HG02571 (cell line): Measurements from ENCODE around the gene CLHC1.
"Not testable (repeated sequence)": the region's sequence is repeated elsewhere in the genome, so short reads cannot be mapped to it uniquely, and the experiment has no call there.

Experiments
- ATAC-seq: cut with Tn5 transposase; IDR thresholded peaks from one replicate; pipeline ENCODE4 v1.9.1; 2021; ENCODE audit warnings: mild to moderate bottlenecking, moderate library complexity; ENCODE audit not compliant: unreplicated experiment

The CLHC1 gene

GRCh38 chr2:55154525-55155030 is 77.5 kb downstream of the CLHC1 start:
- ATAC-seq, result no peak

- no peak for ATAC-seq
Observed at GRCh38 chr2:55153584-55154299, 78.4 kb downstream of the CLHC1 start.

- ATAC-seq, result no peak
Observed at GRCh38 chr2:55152475-55153412, 79.3 kb downstream of the CLHC1 start.

GRCh38 chr2:55151733-55152433 is 80.2 kb downstream of the CLHC1 start:
- no peak for ATAC-seq

- ATAC-seq, result peak; percentile 81
Observed at GRCh38 chr2:55150834-55151233, 81.3 kb downstream of the CLHC1 start.

GRCh38 chr2:55148269-55148668 is 83.8 kb downstream of the CLHC1 start:
- ATAC-seq, result no peak

- no peak for ATAC-seq
Observed at GRCh38 chr2:55147531-55147930, 84.6 kb downstream of the CLHC1 start.

- ATAC-seq, result no peak
Observed at GRCh38 chr2:55147041-55147440, 85.1 kb downstream of the CLHC1 start.

- no peak for ATAC-seq
Observed at GRCh38 chr2:55146263-55146662, 85.8 kb downstream of the CLHC1 start.

GRCh38 chr2:55144922-55145820 is 86.9 kb downstream of the CLHC1 start:
- no peak for ATAC-seq

- ATAC-seq, result not testable (repeated sequence)
Observed at GRCh38 chr2:55143706-55144105, 88.4 kb downstream of the CLHC1 start.

- ATAC-seq, result no peak
Observed at GRCh38 chr2:55142518-55142917, 89.6 kb downstream of the CLHC1 start.

GRCh38 chr2:55141572-55142413 is 90.3 kb downstream of the CLHC1 start:
- no peak for ATAC-seq

GRCh38 chr2:55140316-55141219 is 91.5 kb downstream of the CLHC1 start:
- ATAC-seq, result no peak

GRCh38 chr2:55139305-55139704 is 92.8 kb downstream of the CLHC1 start:
- no peak for ATAC-seq

GRCh38 chr2:55138882-55139229 is 93.2 kb downstream of the CLHC1 start:
- ATAC-seq, result no peak

- no peak for ATAC-seq
Observed at GRCh38 chr2:55138014-55138881, 93.8 kb downstream of the CLHC1 start.
